ENCODE data around the gene GCSAM.
"Not testable (repeated sequence)": the region's sequence is repeated elsewhere in the genome, so short reads cannot be mapped to it uniquely, and the experiment has no call there.

The GCSAM gene

GRCh38 chr3:112096176-112096575, 36.9 kb downstream of the GCSAM start:
- DNase-seq, result peak; percentile 55

- DNase-seq, result peak; percentile 17
Measured at GRCh38 chr3:112095731-112096130, 37.3 kb downstream of the GCSAM start.

GRCh38 chr3:112093180-112093522, 39.9 kb downstream of the GCSAM start:
- no peak for DNase-seq

GRCh38 chr3:112092496-112093179, 40.4 kb downstream of the GCSAM start:
- peak; percentile 59 for DNase-seq

GRCh38 chr3:112090887-112091586, 42.0 kb downstream of the GCSAM start:
- no peak for DNase-seq

- DNase-seq, result no peak
Measured at GRCh38 chr3:112089956-112090886, 42.8 kb downstream of the GCSAM start.

- no peak for DNase-seq
Measured at GRCh38 chr3:112088944-112089343, 44.1 kb downstream of the GCSAM start.

GRCh38 chr3:112087746-112088145, 45.3 kb downstream of the GCSAM start:
- DNase-seq, result no peak

GRCh38 chr3:112086875-112087524, 46.0 kb downstream of the GCSAM start:
- peak; percentile 61 for DNase-seq

- peak; percentile 80 for DNase-seq
Measured at GRCh38 chr3:112086076-112086854, 46.8 kb downstream of the GCSAM start, which contains the start of gene C3orf52. Gene C3orf52, plus strand, starts transcription at chr3:112086389. Its CDS starts 19 bp downstream, at chr3:112086408.

GRCh38 chr3:112085735-112086075, 47.3 kb downstream of the GCSAM start:
- no peak for DNase-seq

GRCh38 chr3:112084980-112085705, 47.9 kb downstream of the GCSAM start:
- DNase-seq, result no peak

GRCh38 chr3:112083239-112083638, 49.8 kb downstream of the GCSAM start:
- DNase-seq, result no peak

- DNase-seq, result no peak
Measured at GRCh38 chr3:112078125-112079083, 54.6 kb downstream of the GCSAM start.

GRCh38 chr3:112074616-112075497, 58.2 kb downstream of the GCSAM start:
- DNase-seq, result peak; percentile 88

- peak; percentile 22 for DNase-seq
Measured at GRCh38 chr3:112074006-112074405, 59.0 kb downstream of the GCSAM start.

- DNase-seq, result not testable (repeated sequence)
Measured at GRCh38 chr3:112072387-112073060, 60.5 kb downstream of the GCSAM start.

Data from fibroblast of skin of right biceps (primary cell).